Sigmoid colon (tissue), 7 donors: ENCODE results near the gene EBP. TPM values are rescaled to one million over a fixed set of nuclear protein-coding genes. Genes with fewer than 3 reads are reported as not detected.

Experiments used
- DNase-seq: peaks from one replicate; pipeline ENCODE4 v3.0.0-alpha.2; 2019
- H3K27ac ChIP-seq, 4 donors: fragments of 200-600 bp; sonication (generic); one replicate each; pipeline ENCODE4 v1.5.1; 2016 to 2019; ENCODE audit warnings: mild to moderate bottlenecking in 1 of 4
- H3K27me3 ChIP-seq, 3 donors: fragments of 200-600 bp; sonication (generic); one replicate each; pipeline ENCODE4 v1.5.1; 2019; ENCODE audit warnings: mild to moderate bottlenecking in 1 of 3
- H3K36me3 ChIP-seq, 4 donors: fragments of 200-600 bp; sonication (generic); one replicate each; pipeline ENCODE4 v1.5.1; 2016 to 2019
- H3K4me1 ChIP-seq, 4 donors: fragments of 200-600 bp; sonication (generic); one replicate each; pipeline ENCODE4 v1.5.1; 2017 to 2019
- H3K4me3 ChIP-seq, 4 donors: fragments of 200-600 bp; sonication (generic); one replicate each; pipeline ENCODE4 v1.5.1; 2017 to 2019; ENCODE audit warnings: mild to moderate bottlenecking in 2 of 4, moderate library complexity in 1 of 4
- H3K9me3 ChIP-seq, 4 donors: fragments of 200-600 bp in 3 of 4; sonication (generic) in 3 of 4; one replicate each; pipeline versions ENCODE4 v1.5.1 to v1.6.1; 2013 to 2019
- EP300 ChIP-seq, 4 donors: sonication (generic); formaldehyde crosslinking; IDR thresholded peaks; one replicate each; pipeline ENCODE4 v1.6.1; 2017; ENCODE audit warnings: antibody characterized with exemption in 4 of 4
- POLR2A ChIP-seq, 2 donors: fragments of 450-650 bp; IDR thresholded peaks; one replicate each; pipeline ENCODE4 v1.6.1; 2016; ENCODE audit warnings: antibody characterized with exemption in 2 of 2, mild to moderate bottlenecking in 2 of 2, moderate library complexity in 2 of 2
- POLR2AphosphoS5 ChIP-seq, 4 donors: sonication (generic); formaldehyde crosslinking; IDR thresholded peaks; one replicate each; pipeline ENCODE4 v1.6.1; 2017; ENCODE audit warnings: antibody characterized with exemption in 4 of 4
- WGBS, 2 donors: extraction: QIAGEN DNeasy Blood & Tissue Kit; methylation state at CpG; one replicate each; pipeline ENCODE4 v1.1.7; 2013; 5-methylcytosine and 5-hydroxymethylcytosine counted together
- intact Hi-C: fragments of 100-400 bp; cut with DNase I; formaldehyde crosslinking; loops from one replicate; pipeline ENCODE4 v1.15.1; 2023
- polyA plus RNA-seq, 3 donors: library from polyadenylated mRNA; stranded (reverse); fragments of 200-250 nt; gene quantifications; one replicate each; pipeline ENCODE4 v1.2.3, GENCODE V29; 2013
- total RNA-seq, 4 donors: library from RNA; depleted of rRNA; stranded (reverse); fragments of >200 nt; gene quantifications; one replicate each; pipeline ENCODE4 v1.1.0, GENCODE V29; 2016
- TF ChIP-seq, protein P1 (sequence below), 4 experiments: fragments of 450-650 bp in 3 of 4; fragments of 200-600 bp in 1 of 4; IDR thresholded peaks; one replicate each; pipeline ENCODE4 v1.5.1; 2016 to 2019; ENCODE audit warnings: antibody characterized with exemption in 4 of 4, mild to moderate bottlenecking in 3 of 4, moderate library complexity in 2 of 4
- donor health status: healthy with polysubstance abuse.
- donor health status: Bipolar disorder and iron deficiency.
- donor health status: healthy.

The EBP gene
- total and polyA plus RNA-seq, 7 donors = 14.3 to 310 (median 25.3) TPM

DNA sequence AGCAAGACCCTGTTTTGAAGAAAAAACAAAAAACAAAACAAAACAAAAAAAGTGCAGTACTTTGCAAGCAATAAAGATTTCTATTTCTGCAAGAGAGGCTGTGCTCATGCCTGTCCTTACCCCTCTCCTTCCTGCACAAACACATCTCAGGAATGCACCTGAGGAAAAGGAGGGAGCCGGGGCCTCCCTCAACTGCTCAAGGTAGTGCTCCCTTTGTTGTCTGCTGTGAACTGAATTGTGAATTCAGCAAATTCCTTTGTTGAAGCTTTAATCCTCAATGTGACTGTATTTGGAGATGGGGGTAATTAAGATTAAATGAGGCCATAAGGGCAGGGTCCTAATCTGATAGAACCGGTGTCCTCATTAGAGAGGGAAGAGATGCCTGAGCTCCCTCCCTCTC, 31.7 kb upstream of the EBP start:
- H3K27me3 ChIP-seq = no peaks in the 10 kb centered on the region
- WGBS, 2 donors = 75 to 84% methylated on average over 2 of the region's 2 CpGs
- intact Hi-C loops = no loop called here
- no peak for DNase-seq
- H3K27ac ChIP-seq = no peak overlapping the region
- no peaks in the 10 kb centered on the region for H3K36me3 ChIP-seq
- TF ChIP-seq EP300 (IDR thresholded peaks at IDR 0.05) (no peak), POLR2A (IDR thresholded peaks at IDR 0.05) (no peak), POLR2AphosphoS5 (IDR thresholded peaks at IDR 0.05) (no peak)
- TF ChIP-seq, protein P1, sequence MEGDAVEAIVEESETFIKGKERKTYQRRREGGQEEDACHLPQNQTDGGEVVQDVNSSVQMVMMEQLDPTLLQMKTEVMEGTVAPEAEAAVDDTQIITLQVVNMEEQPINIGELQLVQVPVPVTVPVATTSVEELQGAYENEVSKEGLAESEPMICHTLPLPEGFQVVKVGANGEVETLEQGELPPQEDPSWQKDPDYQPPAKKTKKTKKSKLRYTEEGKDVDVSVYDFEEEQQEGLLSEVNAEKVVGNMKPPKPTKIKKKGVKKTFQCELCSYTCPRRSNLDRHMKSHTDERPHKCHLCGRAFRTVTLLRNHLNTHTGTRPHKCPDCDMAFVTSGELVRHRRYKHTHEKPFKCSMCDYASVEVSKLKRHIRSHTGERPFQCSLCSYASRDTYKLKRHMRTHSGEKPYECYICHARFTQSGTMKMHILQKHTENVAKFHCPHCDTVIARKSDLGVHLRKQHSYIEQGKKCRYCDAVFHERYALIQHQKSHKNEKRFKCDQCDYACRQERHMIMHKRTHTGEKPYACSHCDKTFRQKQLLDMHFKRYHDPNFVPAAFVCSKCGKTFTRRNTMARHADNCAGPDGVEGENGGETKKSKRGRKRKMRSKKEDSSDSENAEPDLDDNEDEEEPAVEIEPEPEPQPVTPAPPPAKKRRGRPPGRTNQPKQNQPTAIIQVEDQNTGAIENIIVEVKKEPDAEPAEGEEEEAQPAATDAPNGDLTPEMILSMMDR (IDR thresholded peaks at IDR 0.05) = no peak
- H3K4me1 ChIP-seq = no peaks in the 10 kb centered on the region
- H3K9me3 ChIP-seq = no peaks in the 10 kb centered on the region
- H3K4me3 ChIP-seq = no peak overlapping the region

DNA sequence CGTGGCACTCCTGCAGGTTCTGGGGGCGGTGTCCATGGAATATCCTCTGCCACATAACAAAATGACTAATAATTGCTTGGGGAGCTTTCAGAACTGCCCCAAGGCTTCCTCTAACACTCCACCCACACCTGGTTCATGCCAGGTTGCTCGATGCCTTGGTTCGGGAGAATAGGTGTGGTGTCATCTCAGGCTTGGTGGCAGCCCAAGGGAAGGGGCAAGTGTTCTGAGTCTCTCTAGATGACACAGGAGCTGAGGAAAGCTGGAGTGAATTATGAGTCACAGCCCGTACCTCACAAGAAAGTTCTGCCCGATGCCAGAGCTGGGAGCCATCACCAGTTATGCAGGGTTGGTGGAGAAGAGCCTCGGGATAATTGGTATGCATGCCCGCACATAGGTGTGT, 30.9 kb upstream of the EBP start:
- TF ChIP-seq, protein P1 (IDR thresholded peaks at IDR 0.05) = no peak
- TF ChIP-seq POLR2A (IDR thresholded peaks at IDR 0.05) = no peak
- intact Hi-C loops = no loop called here

DNA sequence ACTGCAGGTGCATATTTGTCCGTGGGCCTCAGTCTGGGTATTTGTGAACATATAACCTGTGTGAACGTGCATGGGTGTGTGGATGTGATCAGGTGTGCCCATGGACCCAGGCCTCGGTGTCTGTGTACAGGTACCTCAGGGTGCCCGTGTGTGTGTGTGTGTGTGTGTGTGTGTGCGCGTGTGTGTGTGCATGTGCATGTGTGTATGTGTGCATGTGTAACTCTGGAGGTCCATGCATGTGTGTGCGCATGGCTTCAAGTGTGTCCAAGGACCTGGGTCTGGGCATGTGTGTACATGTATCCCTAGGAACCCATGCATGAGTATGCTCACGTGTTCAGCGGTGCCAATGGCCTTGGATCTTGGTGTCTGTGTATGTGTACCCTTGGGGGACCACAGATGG, 29.8 kb upstream of the EBP start:
- Histone ChIP-seq H3K27me3 (no peaks in the 10 kb centered on the region), H3K9me3 (no peaks in the 10 kb centered on the region), H3K4me3 (no peak overlapping the region), H3K4me1 (no peaks in the 10 kb centered on the region), H3K36me3 (no peaks in the 10 kb centered on the region), H3K27ac (no peak overlapping the region)
- WGBS, 2 donors = 92 to 93% methylated on average over 9 of the region's 9 CpGs
- no peak for DNase-seq
- intact Hi-C loops = no loop called here
- no peak for TF ChIP-seq POLR2AphosphoS5 (IDR thresholded peaks at IDR 0.05)
- TF ChIP-seq POLR2A (IDR thresholded peaks at IDR 0.05) = no peak
- TF ChIP-seq EP300 (IDR thresholded peaks at IDR 0.05) = no peak
- TF ChIP-seq, protein P1 (IDR thresholded peaks at IDR 0.05) = no peak

More for the DNA sequence above, 30.9 kb upstream of the EBP start:
- 84 to 89% methylated on average over 8 of the region's 8 CpGs for WGBS, 2 donors
- H3K4me1 ChIP-seq = no peaks in the 10 kb centered on the region
- no peaks in the 10 kb centered on the region for H3K36me3 ChIP-seq
- no peak for DNase-seq
- H3K27me3 ChIP-seq = no peaks in the 10 kb centered on the region
- H3K9me3 ChIP-seq = no peaks in the 10 kb centered on the region
- no peak overlapping the region for H3K4me3 ChIP-seq
- no peak overlapping the region for H3K27ac ChIP-seq

DNA sequence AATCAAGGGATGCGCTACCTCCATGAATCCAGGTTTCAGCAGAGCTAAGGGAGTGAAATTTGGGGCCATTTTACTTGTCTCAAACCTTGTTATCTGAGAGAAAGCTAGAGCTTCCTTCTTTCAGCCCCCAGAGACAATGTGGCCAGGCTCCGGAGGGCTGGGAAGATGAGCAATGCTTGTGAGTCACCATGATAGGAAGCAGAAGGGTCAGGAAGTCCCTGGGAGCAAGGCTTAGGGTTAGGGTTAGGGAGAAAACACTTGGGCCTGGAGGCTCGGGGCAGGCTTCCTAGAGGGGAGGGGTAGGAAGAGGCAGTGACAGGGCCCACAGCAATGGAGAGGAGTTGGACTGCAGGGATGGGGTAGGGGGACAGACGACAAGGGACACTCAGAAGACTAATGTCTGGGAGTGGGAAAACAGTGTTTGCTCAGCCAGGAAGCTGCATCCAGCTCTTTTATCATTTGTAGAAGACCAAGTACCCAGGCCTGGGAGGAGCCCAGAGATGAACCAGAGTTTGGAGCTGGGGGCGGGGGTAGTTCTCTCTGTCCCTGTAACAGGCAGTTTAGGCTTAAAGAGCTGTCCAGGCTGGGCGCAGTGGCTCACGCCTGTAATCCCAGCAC, 29.2 kb upstream of the EBP start:
- no peak overlapping the region for H3K27ac ChIP-seq
- no peaks in the 10 kb centered on the region for H3K4me1 ChIP-seq
- TF ChIP-seq POLR2A (IDR thresholded peaks at IDR 0.05) (no peak), EP300 (IDR thresholded peaks at IDR 0.05) (no peak), POLR2AphosphoS5 (IDR thresholded peaks at IDR 0.05) (no peak)
- TF ChIP-seq, protein P1 (IDR thresholded peaks at IDR 0.05) = no peak
- no peak for DNase-seq
- no peaks in the 10 kb centered on the region for H3K27me3 ChIP-seq
- H3K9me3 ChIP-seq = no peaks in the 10 kb centered on the region
- H3K4me3 ChIP-seq = no peak overlapping the region
- intact Hi-C loops = no loop called here
- WGBS, 2 donors = 78 to 89% methylated on average over 7 of the region's 7 CpGs
- H3K36me3 ChIP-seq = no peaks in the 10 kb centered on the region

DNA sequence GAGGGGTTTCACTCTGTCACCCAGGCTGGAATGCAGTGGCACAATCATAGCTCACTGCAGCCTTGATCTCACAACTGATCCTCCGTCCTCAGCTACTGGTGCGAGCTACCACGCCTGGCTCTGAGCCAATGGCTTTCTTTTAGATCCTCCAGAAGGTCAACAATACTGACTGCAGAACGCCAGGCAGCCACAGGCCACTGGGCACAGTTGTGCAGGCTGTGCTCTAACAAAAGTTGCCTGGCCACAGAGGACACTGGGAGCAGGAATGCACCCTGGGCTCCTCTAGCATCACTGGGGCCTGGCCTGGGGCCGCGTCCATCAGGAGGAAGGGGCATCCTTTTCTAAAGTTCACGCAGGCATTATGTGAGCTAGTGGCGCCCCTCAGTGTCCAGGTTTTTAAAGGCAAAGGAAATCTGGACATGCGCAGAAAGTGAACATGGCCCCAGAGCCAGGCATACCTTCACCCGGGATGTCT, 27.7 kb upstream of the EBP start:
- Histone ChIP-seq H3K4me1 (no peaks in the 10 kb centered on the region), H3K9me3 (no peaks in the 10 kb centered on the region), H3K27ac (no peak overlapping the region), H3K4me3 (no peak overlapping the region), H3K36me3 (no peaks in the 10 kb centered on the region), H3K27me3 (no peaks in the 10 kb centered on the region)
- DNase-seq = no peak
- TF ChIP-seq EP300 (IDR thresholded peaks at IDR 0.05) = no peak
- TF ChIP-seq, protein P1 (IDR thresholded peaks at IDR 0.05) = no peak
- no peak for TF ChIP-seq POLR2AphosphoS5 (IDR thresholded peaks at IDR 0.05)
- no peak for TF ChIP-seq POLR2A (IDR thresholded peaks at IDR 0.05)
- 10 to 41% methylated on average over 10 of the region's 10 CpGs for WGBS, 2 donors
- intact Hi-C loops = no loop called here
